Right lobe of liver (tissue), 4 donors: ENCODE results near the gene SYNM.

ENCODE experiments used
- CTCF ChIP-seq, 4 donors: fragments of 200-600 bp in 3 of 4; fragments of 450-650 bp in 1 of 4; IDR thresholded peaks; one replicate each; pipeline versions ENCODE4 v1.5.1 to v1.8.0; 2016 to 2022; ENCODE audit warnings: antibody characterized with exemption in 4 of 4, mild to moderate bottlenecking in 2 of 4
- POLR2A ChIP-seq: fragments of 450-650 bp; IDR thresholded peaks from one replicate; pipeline ENCODE4 v1.6.1; 2017; ENCODE audit warnings: antibody characterized with exemption, mild to moderate bottlenecking
- donor health status: DM: no; HTN: no; CAD: no.
- donor health status: DM: no; HTN: no; CAD: no.
- donor health status: DM: no; HTN: yes; CAD: no.

- TF ChIP-seq CTCF (IDR thresholded peaks at IDR 0.05) (no peak), POLR2A (no peak)
These were observed 36.7 kb upstream of the SYNM start for GRCh38 chr15:99068186-99068585.
